Endothelial cell of umbilical vein (primary cell): ENCODE data around the gene DMRT1. TPM values are rescaled to one million over a fixed set of nuclear protein-coding genes. Genes with fewer than 3 reads are reported as not detected.

ENCODE experiments used
- BruUV-seq: library from RNA; stranded (reverse); fragments of 400-500 nt; replicated peaks from 2 replicates; lab custom pipeline; 2021; lab: Mats Ljungman, UMichigan
- CTCF ChIA-PET: fragments of 300-600, 350-600 bp; sonication (Branson Sonifier 250); formaldehyde crosslinking; loops from one replicate; lab custom pipeline; 2021; ENCODE audit warnings: antibody characterized with exemption, inconsistent platforms; lab: Charles Lee
- POLR2A ChIA-PET: fragments of 300-600, 350-600 bp; sonication (Branson Sonifier 250); formaldehyde crosslinking; loops from one replicate; lab custom pipeline; 2021; ENCODE audit warnings: antibody characterized with exemption, inconsistent platforms; lab: Charles Lee
- DNase-seq: peaks from one replicate; pipeline ENCODE4 v3.0.0-alpha.2; 2011; ENCODE audit warnings: low read depth, low spot score
- FAIRE-seq: peaks from 2 replicates; lab custom pipeline; 2011; peaks lifted over from hg19 to GRCh38; lab: Jason Lieb, UNC
- H2AFZ ChIP-seq: 2 replicates; pipeline ENCODE4 v1.6.0; 2012; ENCODE audit warnings: low read depth, low read length, control low read depth, inconsistent platforms
- H3K27ac ChIP-seq: 2 replicates; pipeline ENCODE4 v1.5.1; 2011; ENCODE audit warnings: low read depth, mild to moderate bottlenecking, control low read depth, low read length, moderate library complexity; ENCODE audit not compliant: insufficient read depth
- H3K27me3 ChIP-seq, 2 experiments: 2 replicates each; pipeline versions ENCODE4 v1.6.0 to v1.6.1; 2011; ENCODE audit warnings: low read length in 2 of 2, mixed read lengths in 1 of 2; ENCODE audit not compliant: control insufficient read depth in 2 of 2, insufficient read depth in 2 of 2
- H3K36me3 ChIP-seq, 2 experiments: 2 replicates in 1 of 2; 3 replicates in 1 of 2; pipeline ENCODE4 v1.5.1; 2011; ENCODE audit warnings: low read length in 2 of 2, mild to moderate bottlenecking in 1 of 2, moderate library complexity in 1 of 2; ENCODE audit not compliant: control insufficient read depth in 2 of 2, insufficient read depth in 2 of 2; ENCODE audit errors: extremely low read depth in 1 of 2
- H3K4me1 ChIP-seq: 3 replicates; pipeline ENCODE4 v1.5.1; 2011; ENCODE audit warnings: mild to moderate bottlenecking, low read length; ENCODE audit not compliant: control insufficient read depth, insufficient read depth; ENCODE audit errors: extremely low read depth
- H3K4me2 ChIP-seq: 2 replicates; pipeline ENCODE4 v1.6.1; 2011; ENCODE audit warnings: low read length, control low read depth, mixed read lengths; ENCODE audit not compliant: insufficient read depth
- H3K4me3 ChIP-seq, 3 experiments: fragments of 200-600 bp in 1 of 3; sonication (generic), shearing (Covaris generic) in 1 of 3; replicated peaks in 1 of 3; 2 replicates each; pipeline ENCODE4 v1.5.1; 2011 to 2016; ENCODE audit warnings: control low read depth in 3 of 3, low read length in 3 of 3, mild to moderate bottlenecking in 2 of 3, inconsistent platforms in 1 of 3, low read depth in 1 of 3, moderate library complexity in 1 of 3; ENCODE audit not compliant: insufficient read depth in 1 of 3
- H3K79me2 ChIP-seq: 2 replicates; pipeline ENCODE4 v1.6.0; 2012; ENCODE audit warnings: low read length, inconsistent platforms; ENCODE audit not compliant: control insufficient read depth, insufficient read depth
- H3K9ac ChIP-seq: replicated peaks from 2 replicates; pipeline ENCODE3; 2011; ENCODE audit warnings: low read length, control low read depth; ENCODE audit not compliant: insufficient read depth; ENCODE audit errors: extremely low read depth
- H3K9me1 ChIP-seq: replicated peaks from 3 replicates; pipeline ENCODE4 v1.6.0; 2011; ENCODE audit warnings: mild to moderate bottlenecking, low read length; ENCODE audit not compliant: control insufficient read depth, insufficient read depth; ENCODE audit errors: extremely low read depth
- H3K9me3 ChIP-seq: replicated peaks from 2 replicates; pipeline ENCODE4 v1.5.1; 2012; ENCODE audit warnings: low read length, inconsistent platforms; ENCODE audit not compliant: control insufficient read depth, insufficient read depth
- H4K20me1 ChIP-seq: replicated peaks from 2 replicates; pipeline ENCODE3; 2011; ENCODE audit warnings: mild to moderate bottlenecking, low read length; ENCODE audit not compliant: control insufficient read depth, insufficient read depth; ENCODE audit errors: extremely low read depth
- EZH2 ChIP-seq: IDR thresholded peaks from 2 replicates; pipeline ENCODE4 v1.6.1; 2012; ENCODE audit warnings: borderline replicate concordance, low read depth, mild to moderate bottlenecking, moderate library complexity, low read length, inconsistent platforms; ENCODE audit not compliant: severe bottlenecking
- GATA2 ChIP-seq: IDR thresholded peaks from 2 replicates; pipeline ENCODE4 v1.7.0; 2011; ENCODE audit warnings: low read depth, mild to moderate bottlenecking, moderate library complexity, mixed read lengths, low read length; ENCODE audit not compliant: insufficient read length, insufficient read depth
- JUN ChIP-seq: IDR thresholded peaks from 2 replicates; pipeline ENCODE4 v1.6.1; 2011; ENCODE audit warnings: borderline replicate concordance, low read depth; ENCODE audit not compliant: insufficient read length, insufficient read depth
- POLR2A ChIP-seq: IDR thresholded peaks from 2 replicates; pipeline ENCODE4 v1.6.1; 2012; ENCODE audit warnings: low read depth, mild to moderate bottlenecking, control low read depth, low read length
- dilution Hi-C: fragments of 300-500 bp; cut with MboI; formaldehyde crosslinking; loops from one replicate; pipeline ENCODE4 v1.15.0; 2019; ENCODE audit warnings: low sequenced_read_pairs; ENCODE audit not compliant: extremely low pct_ligation_motif_present
- intact Hi-C: fragments of 100-400 bp; cut with micrococcal nuclease; formaldehyde crosslinking; loops from one replicate; pipeline ENCODE4 v1.10.0; 2022
- polyA plus RNA-seq, 4 experiments: library from polyadenylated mRNA; depleted of rRNA in 3 of 4; stranded (reverse) in 3 of 4; unstranded in 1 of 4; fragments of >200 nt; gene quantifications; 2 replicates each; pipeline versions ENCODE4 v1.2.1 to v1.2.3, GENCODE V29; 2011 to 2012; ENCODE audit warnings: missing spikeins in 1 of 4
- total RNA-seq: library from RNA; stranded (reverse); gene quantifications from 2 replicates; pipeline ENCODE4 v1.2.3, GENCODE V29; 2021
- TF ChIP-seq, protein P1 (sequence below): IDR thresholded peaks from 2 replicates; pipeline ENCODE4 v1.6.1; 2011; ENCODE audit not compliant: insufficient read depth, insufficient read length

DMRT1 gene
- total and polyA plus RNA-seq, 2 donors (not counting 3 experiments of a cell fraction or from before 2014, with no cell fraction given), result 0.08 to 0.20 TPM

- H3K79me2 ChIP-seq, result no peaks in the 10 kb centered on the region
These were observed 130.5 kb downstream of the DMRT1 start for GRCh38 chr9:971901-972500.

GRCh38 chr9:972501-973294 lies 131.2 kb downstream of the DMRT1 start:
- dilution Hi-C loops (no loop called here), intact Hi-C loops (no loop called here)
- Histone ChIP-seq H3K9me3 (no peaks in the 10 kb centered on the region), H3K27me3 (peaks cover 87 to 98% of the 10 kb centered on the region in 2 experiments), H3K27ac (no peak overlapping the region), H3K4me2 (no peak overlapping the region), H3K9me1 (no peaks in the 10 kb centered on the region), H3K9ac (no peak overlapping the region), H3K4me3 (no peak overlapping the region), H3K79me2 (no peaks in the 10 kb centered on the region), H2AFZ (no peak overlapping the region), H3K36me3 (no peaks in the 10 kb centered on the region), H3K4me1 (no peaks in the 10 kb centered on the region), H4K20me1 (no peaks in the 10 kb centered on the region)
- no peak for FAIRE-seq
- ChIA-PET CTCF (no interaction called here), POLR2A (no interaction called here)
- TF ChIP-seq JUN (no peak), EZH2 (peak; percentile 94)
- no TSS peak for BruUV-seq
- DNase-seq, result no peak

More at GRCh38 chr9:971901-972500, 130.5 kb downstream of the DMRT1 start:
- DNase-seq (no peak), FAIRE-seq (no peak)
- Histone ChIP-seq H3K4me1 (no peaks in the 10 kb centered on the region), H4K20me1 (no peaks in the 10 kb centered on the region), H2AFZ (no peak overlapping the region), H3K36me3 (no peaks in the 10 kb centered on the region), H3K27me3 (peaks cover 84 to 99% of the 10 kb centered on the region in 2 experiments), H3K9me1 (no peaks in the 10 kb centered on the region), H3K27ac (no peak overlapping the region), H3K9me3 (no peaks in the 10 kb centered on the region), H3K4me2 (no peak overlapping the region), H3K4me3 (no peak overlapping the region), H3K9ac (no peak overlapping the region)
- intact Hi-C loops (no loop called here), dilution Hi-C loops (no loop called here)
- BruUV-seq, result no TSS peak
- CTCF ChIA-PET, result no interaction called here
- TF ChIP-seq POLR2A (no peak), GATA2 (no peak), EZH2 (peak; percentile 87)
- TF ChIP-seq, protein P1, sequence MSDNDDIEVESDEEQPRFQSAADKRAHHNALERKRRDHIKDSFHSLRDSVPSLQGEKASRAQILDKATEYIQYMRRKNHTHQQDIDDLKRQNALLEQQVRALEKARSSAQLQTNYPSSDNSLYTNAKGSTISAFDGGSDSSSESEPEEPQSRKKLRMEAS, result no peak
- POLR2A ChIA-PET, result no interaction called here
